Measurements from ENCODE around the gene MBP. TPM values are rescaled to one million over a fixed set of nuclear protein-coding genes. Genes with fewer than 3 reads are reported as not detected.

MBP gene
- total and polyA plus RNA-seq, 8 donors: 6.3 to 33.5 (median 20.7) TPM

DNA sequence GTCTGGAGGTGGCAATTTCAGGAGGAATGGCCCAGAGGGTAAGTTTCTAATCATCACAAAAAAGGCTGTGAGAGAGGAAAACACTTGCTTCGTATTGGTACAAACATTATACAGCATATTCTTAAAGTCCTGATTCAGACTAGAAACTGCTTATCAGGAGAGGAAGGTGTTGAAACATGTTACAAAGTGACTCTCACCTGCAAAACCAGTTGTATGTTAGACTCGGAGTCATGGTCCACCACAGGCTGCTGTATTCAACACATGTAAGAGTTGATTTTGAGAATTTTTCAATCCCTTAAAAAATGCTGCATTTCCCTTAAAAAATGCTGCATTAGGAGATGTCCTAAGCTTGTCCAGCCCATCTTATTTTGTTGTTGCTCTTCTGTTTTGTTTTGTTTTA, 61.5 kb downstream of the MBP start:
- ATAC-seq: no peak
- Histone ChIP-seq H3K4me3 (no peak overlapping the region), H3K36me3 (no peaks in the 10 kb centered on the region), H3K9me3 (no peaks in the 10 kb centered on the region), H3K27me3 (no peaks in the 10 kb centered on the region), H3K27ac (peak overlapping the region in 2 of 4 donors; percentile 38 to 59), H3K4me1 (peaks cover 0 to 36% (median 15%) of the 10 kb centered on the region in 3 donors)
- intact Hi-C loops (cut with DNase I): no loop called here
- WGBS, 2 donors: 73 to 75% methylated on average over 2 of the region's 2 CpGs
- TF ChIP-seq, protein P1, sequence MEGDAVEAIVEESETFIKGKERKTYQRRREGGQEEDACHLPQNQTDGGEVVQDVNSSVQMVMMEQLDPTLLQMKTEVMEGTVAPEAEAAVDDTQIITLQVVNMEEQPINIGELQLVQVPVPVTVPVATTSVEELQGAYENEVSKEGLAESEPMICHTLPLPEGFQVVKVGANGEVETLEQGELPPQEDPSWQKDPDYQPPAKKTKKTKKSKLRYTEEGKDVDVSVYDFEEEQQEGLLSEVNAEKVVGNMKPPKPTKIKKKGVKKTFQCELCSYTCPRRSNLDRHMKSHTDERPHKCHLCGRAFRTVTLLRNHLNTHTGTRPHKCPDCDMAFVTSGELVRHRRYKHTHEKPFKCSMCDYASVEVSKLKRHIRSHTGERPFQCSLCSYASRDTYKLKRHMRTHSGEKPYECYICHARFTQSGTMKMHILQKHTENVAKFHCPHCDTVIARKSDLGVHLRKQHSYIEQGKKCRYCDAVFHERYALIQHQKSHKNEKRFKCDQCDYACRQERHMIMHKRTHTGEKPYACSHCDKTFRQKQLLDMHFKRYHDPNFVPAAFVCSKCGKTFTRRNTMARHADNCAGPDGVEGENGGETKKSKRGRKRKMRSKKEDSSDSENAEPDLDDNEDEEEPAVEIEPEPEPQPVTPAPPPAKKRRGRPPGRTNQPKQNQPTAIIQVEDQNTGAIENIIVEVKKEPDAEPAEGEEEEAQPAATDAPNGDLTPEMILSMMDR (IDR thresholded peaks at IDR 0.05): no peak
- no peak for FAIRE-seq
- DNase-seq: no peak

DNA sequence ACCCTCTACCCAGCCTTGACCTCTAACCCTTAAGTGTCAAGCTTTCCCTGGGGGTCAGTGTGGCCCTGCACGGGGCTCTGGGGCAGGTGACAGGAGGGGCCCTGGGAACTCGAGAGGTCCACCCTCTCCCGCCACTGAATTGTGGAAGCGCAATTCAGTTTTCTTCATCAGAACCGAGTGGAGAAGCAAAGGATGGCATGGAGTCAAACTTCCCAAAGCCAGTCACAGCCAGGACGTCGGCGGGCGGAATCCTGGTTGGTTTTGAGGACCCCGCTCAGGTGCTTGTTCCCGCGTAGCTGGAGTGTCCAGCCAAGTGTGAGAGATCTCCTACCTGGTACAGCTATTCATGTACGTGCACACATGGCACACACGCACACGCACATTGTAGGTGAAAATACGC, 62.0 kb downstream of the MBP start:
- no peaks in the 10 kb centered on the region for H3K27me3 ChIP-seq
- peak overlapping the region in 1 of 4 donors; percentile 59 for H3K27ac ChIP-seq
- ATAC-seq (no peak), FAIRE-seq (no peak), DNase-seq (no peak)
- 91 to 95% methylated on average over 16 of the region's 16 CpGs for WGBS, 2 donors
- intact Hi-C loops (cut with DNase I): no loop called here
- no peak overlapping the region for H3K4me3 ChIP-seq
- TF ChIP-seq, protein P1 (IDR thresholded peaks at IDR 0.05): no peak
- no peaks in the 10 kb centered on the region for H3K9me3 ChIP-seq
- no peaks in the 10 kb centered on the region for H3K36me3 ChIP-seq
- H3K4me1 ChIP-seq: peaks cover 0 to 40% (median 15%) of the 10 kb centered on the region in 3 donors

DNA sequence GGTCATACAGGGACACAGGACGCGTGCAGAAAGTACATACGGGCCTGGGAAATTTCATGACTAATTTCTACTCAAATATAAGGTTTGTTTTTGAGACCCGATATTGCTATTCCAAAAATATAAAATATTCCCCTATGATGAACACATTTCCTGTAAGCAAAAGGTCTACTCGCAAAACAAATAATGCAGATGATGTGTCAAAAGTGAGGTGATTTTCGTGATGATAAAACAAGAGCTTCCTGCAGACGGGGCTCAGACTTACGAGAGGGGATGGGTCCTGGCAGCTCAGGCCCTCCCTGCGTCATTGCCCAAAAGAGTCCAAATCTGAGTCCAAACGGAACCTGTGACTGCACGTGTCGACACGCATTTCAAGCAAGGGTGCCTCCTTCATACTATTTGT, 62.7 kb downstream of the MBP start:
- Histone ChIP-seq H3K9me3 (no peaks in the 10 kb centered on the region), H3K27me3 (no peaks in the 10 kb centered on the region), H3K36me3 (peaks cover 0 to 6% (median 0%) of the 10 kb centered on the region in 3 donors), H3K4me3 (no peak overlapping the region), H3K27ac (no peak overlapping the region), H3K4me1 (peaks cover 0 to 44% (median 15%) of the 10 kb centered on the region in 3 donors)
- intact Hi-C loops (cut with DNase I): no loop called here
- TF ChIP-seq, protein P1 (IDR thresholded peaks at IDR 0.05): no peak
- DNase-seq (no peak), ATAC-seq (no peak), FAIRE-seq (no peak)
- 93 to 97% methylated on average over 13 of the region's 13 CpGs for WGBS, 2 donors

DNA sequence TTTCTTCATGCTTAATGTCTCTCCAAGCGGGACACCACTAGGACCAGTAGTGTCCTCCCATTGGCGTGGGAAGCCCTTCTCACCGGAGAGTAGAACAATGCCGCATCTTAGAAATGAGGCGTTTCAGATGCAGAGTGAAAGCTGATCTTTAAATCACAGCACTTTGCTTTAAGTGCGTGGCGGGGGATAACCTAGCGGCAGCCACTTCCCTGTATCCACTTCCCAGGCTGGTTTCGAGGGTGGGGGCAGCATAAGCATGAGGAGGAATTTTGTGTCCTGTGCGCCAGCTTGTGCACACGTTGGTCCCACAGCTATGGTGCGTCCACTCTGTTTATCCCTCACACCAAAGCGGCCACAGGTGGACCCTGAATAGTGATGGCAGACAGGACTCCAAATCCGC, 63.1 kb downstream of the MBP start:
- ATAC-seq (no peak), FAIRE-seq (no peak), DNase-seq (no peak)
- WGBS, 2 donors: 94 to 96% methylated on average over 14 of the region's 14 CpGs
- Histone ChIP-seq H3K27me3 (no peaks in the 10 kb centered on the region), H3K9me3 (no peaks in the 10 kb centered on the region), H3K4me1 (peaks cover 0 to 44% (median 15%) of the 10 kb centered on the region in 3 donors), H3K4me3 (no peak overlapping the region), H3K36me3 (peaks cover 0 to 6% (median 0%) of the 10 kb centered on the region in 3 donors), H3K27ac (peak overlapping the region in 1 of 4 donors; percentile 81)
- TF ChIP-seq, protein P1 (IDR thresholded peaks at IDR 0.05): no peak
- intact Hi-C loops (cut with DNase I): no loop called here
